GM19023 (cell line): ENCODE measurements around the gene CACTIN.
"Not testable (repeated sequence)": the region's sequence is repeated elsewhere in the genome, so short reads cannot be mapped to it uniquely, and the experiment has no call there.

Experiments used
- ATAC-seq: cut with Tn5 transposase; IDR thresholded peaks from one replicate; pipeline ENCODE4 v1.9.1; 2021; ENCODE audit warnings: mild to moderate bottlenecking, moderate library complexity; ENCODE audit not compliant: unreplicated experiment

The CACTIN gene

DNA sequence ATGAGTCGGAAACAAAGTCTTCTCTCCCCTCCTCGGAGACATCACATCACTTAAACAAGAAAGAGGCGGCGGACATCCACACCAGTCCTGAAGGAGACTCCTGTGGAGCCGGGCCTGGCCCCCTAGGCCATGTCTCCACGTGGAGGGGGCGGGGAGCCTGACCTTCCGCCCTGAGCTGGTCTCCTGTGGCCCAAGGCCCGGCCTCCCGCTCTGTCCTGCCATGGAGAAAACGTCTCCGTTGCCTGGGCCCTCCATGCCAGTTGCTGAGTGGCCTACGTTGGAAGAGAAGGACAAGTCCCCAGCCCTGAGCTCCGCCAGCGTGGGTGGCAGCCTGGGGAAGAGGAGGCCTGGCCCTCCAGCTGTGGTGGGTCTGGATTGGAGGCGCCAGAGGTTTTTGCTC, 5.5 kb upstream of the CACTIN start:
- no peak for ATAC-seq

- ATAC-seq = no peak
Observed at GRCh38 chr19:3631053-3631861, 4.7 kb upstream of the CACTIN start.

DNA sequence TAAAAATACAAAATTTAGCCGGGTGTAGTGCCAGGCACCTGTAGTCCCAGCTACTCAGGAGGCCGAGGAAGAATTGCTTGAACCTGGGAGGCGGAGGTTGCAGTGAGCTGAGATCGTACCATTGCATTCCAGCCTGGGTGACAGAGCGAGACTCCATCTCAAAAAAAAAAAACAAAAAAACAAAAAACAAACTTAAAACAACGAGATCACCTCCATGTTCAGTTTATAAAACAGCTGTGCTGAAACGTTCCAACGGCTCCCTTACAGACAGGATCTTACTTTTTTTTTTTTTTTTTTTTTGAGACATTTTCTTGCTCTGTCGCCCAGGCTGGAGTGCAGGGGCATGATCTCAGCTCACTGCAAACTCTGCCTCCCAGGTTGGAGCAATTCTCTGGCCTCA, 2.2 kb upstream of the CACTIN start:
- not testable (repeated sequence) for ATAC-seq

DNA sequence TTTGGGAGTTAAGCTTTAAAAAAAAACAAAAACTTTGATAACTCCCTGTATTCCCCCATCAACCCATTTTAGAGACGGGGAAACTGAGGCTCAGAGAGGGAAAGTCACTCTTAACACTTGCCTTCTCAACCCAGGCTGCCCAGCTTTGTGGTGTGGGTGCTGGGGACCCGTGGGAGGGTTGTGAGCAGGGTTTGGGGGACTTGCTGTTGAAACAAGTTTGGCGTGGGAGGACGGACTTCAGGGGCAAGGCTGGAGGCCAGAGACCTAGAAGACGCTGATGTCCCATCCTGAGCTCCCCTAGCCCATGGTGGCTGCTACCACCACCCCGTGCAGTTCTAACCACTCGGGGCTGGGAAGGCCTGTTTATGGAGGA, 747 bp upstream of the CACTIN start:
- no peak for ATAC-seq

- no peak for ATAC-seq
Observed at GRCh38 chr19:3625996-3626472, 556 bp downstream of the CACTIN start.

- no peak for ATAC-seq
Observed at GRCh38 chr19:3623716-3624115, 2.9 kb downstream of the CACTIN start.

DNA sequence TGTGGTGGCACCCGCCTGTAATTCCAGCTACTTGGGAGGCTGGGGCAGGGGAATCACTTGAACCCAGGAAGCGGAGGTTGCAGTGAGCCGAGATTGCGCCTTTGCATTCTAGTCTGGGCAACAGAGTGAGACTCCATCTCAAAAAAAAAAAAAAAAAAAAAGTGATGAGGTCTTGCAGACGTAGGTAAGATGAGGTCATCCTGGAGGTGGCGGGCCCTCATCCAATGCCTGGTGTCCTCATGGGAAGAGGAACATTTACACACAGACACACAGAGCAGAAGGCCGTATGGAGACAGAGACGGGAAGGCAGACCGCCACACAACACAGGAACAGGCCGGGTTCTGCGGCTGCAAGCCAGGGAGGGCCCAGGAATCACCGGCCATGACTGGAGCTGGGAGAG, 4.4 kb downstream of the CACTIN start:
- ATAC-seq = no peak

DNA sequence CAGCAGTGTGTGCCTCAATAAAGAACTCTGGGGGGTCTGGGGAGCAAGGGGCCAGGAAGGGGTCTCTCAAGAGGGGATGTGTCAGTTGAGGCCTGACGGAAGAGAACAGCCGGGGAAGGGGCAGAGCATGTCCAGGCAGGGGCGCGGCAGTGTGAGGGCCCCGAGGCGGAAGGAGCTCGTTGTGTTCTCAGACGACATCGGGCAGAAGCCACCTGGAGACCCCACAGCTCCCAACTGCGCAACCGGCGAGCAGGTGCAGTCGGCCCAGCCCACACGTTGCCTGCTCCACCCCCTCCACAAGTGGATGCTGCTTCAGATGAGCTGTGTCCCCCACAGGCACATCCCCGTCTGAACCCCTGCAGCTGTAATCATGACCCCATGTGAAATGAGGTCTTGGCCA, 4.9 kb downstream of the CACTIN start:
- no peak for ATAC-seq

- ATAC-seq = no peak
Observed at GRCh38 chr19:3620817-3621547, 5.6 kb downstream of the CACTIN start.

GRCh38 chr19:3620145-3620816, 6.3 kb downstream of the CACTIN start:
- ATAC-seq = no peak

DNA sequence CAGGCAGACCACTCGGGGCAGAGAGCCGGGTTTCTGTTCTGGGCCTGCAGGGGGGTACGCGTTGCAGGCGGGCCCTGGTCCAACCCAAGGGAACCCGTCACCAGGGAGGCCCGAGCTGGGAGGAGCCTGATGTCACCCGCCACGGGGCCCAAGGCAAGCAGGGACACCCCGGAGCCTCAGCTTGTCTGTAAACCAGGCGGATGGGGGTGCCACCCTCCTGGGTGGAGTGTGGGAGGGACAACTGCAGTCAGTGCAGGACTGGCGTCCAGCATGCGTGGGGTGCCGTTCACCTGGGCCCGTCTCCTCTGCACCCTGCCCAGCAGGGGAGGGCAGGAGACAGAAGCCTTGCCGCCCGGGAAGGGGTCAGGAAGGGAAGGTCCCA, 7.0 kb downstream of the CACTIN start:
- no peak for ATAC-seq

DNA sequence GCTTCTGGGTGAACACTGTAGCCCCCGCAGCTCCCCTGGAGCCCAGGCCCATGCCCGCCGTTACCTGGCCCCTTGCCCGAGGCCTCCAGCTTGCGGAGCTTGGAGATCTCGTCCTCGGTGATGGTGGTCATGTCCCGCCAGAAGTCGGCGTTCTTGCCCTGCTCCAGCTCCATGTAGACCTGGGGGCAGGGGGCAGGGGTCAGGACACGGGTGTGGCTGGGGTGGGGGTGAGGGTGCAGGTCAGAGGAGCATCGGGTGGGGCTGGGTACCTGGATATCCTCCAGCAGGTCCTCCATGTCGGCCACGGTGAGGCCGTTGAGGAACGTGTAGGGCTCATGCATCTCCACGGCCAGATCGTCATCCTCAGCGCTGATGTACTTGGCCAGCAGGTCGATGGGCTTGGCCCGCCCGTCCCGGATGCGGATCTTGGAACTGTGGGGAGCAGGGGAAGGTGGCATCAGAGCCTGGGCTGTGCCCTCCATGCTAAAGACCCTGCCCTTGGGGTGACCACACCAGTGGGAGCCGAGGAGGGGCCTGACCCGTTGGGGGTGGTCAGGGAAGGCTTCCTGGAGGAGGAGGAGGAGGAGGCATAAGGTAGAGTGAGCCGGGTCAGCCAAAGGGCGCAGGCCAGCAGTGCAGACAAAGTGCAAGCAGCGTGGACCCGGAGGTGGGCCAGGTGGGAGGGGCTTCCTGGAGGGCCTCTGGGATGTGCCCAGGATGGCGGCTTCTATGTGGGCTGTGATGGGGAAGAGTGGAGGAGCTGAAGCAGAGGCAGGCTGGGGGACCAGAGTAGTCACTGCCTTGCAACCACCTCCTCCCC, 7.6 kb downstream of the CACTIN start:
- ATAC-seq = no peak

DNA sequence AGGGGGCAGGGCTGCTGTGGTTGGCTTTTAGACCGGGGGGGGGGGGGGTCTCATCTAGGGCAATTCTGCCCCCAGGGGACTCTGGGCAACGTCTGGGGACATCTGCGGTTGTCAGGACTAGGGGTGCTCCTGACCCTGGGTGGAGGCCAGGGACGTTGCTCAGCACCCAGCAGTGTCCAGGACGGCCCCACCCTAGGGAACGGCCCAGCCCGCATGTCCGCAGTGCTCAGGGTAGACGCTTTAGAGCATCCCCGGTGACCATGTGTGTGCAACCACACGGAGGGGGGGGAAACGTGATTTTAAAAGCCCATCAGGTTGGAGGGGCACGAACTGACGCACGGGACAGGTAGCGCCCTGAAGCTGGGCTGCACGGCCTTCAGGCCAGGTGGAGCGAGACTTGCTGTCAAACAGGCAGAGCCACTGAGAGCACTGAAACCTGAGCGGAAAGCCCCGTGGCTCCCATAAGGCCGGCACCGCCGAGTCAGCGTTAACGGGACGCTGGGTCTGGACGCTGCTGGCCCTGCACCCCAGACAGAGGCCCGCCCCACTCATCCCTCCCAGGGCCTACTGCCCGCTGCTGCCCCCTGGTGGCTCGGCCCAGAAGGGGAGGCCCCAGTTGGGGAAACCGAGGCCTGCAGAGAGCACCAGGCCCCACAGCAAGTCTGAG, 8.3 kb downstream of the CACTIN start:
- no peak for ATAC-seq

GRCh38 chr19:3617463-3617862, 9.1 kb downstream of the CACTIN start:
- ATAC-seq = no peak

GRCh38 chr19:3615524-3616135, 11.0 kb downstream of the CACTIN start:
- ATAC-seq = no peak

DNA sequence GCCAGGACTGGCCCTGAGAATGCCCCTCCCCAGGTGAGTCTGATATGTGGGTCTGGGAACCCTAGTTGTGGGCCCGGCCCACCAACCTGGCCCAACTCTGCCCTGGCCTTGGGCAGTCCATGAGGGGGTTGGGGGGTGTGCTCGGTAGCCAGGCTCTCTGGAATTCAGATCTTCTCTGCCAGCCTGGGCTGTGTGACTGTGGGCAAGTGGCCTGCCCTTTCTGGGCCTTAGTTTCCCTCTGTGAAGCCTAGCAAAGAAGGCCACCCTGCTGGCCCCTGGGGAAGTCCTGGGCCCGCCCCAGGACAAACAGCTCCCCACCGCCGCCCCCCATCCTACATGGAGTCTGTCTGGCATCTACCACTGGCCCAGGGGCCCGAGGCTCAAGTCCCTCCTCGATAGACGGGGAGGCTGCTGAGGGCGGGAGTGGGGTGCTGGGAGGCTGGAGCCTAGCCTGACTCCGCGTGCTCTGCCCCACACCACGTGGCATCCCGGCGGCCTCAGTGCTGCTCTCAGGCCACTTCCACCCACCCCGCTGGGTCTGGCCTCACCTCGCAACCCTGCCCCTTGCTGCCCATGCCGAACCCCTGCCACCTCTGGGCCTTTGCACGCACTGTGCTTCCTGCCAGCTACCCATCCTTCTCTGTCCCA, 11.6 kb downstream of the CACTIN start:
- no peak for ATAC-seq

- ATAC-seq = no peak
Observed at GRCh38 chr19:3613818-3614661, 12.6 kb downstream of the CACTIN start.

DNA sequence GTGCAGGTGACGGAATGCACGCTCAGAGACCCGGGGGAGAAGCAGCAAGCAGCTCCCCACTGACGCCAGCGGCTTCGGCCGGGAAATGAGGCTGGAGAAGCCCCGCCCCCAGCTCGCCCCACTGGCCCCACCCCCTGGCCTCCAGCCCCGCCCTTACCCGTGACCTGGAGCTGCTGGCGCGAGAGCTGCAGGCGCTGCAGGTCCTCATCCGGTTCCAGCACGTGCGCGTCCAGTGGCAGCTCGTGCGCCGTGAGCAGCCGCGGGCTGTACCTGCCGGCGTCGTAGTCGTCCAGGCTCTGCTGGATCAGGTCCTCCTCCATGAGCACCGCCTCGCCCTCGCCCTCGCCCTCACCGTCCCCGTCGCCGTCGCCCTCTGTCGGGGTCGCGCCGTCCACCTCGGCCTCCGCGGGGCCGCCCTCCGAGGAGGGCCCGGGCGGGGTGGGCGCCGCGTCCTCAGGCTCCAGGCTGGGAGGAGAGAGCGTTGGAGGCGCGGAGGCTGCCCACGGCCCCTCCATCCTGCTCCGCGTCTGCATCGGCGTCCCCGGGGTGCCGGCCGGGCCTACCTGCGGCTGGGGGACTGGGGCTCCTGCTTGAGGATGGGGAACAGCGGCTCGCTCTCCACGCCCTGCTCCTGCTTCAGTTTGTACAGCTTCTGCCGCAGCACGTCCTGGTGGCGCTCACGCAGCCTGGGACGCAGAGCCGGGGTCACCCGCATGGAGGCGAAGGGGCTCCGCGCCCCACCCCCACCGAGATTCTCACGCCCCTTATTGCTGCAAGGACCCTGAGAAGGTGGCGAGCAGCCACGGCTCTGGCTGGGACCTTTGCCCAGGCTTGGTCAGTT, 13.5 kb downstream of the CACTIN start:
- no peak for ATAC-seq
